ENCODE data around the gene NAA38. TPM values are rescaled to one million over a fixed set of nuclear protein-coding genes. Genes with fewer than 3 reads are reported as not detected.
"Not testable (repeated sequence)": the region's sequence is repeated elsewhere in the genome, so short reads cannot be mapped to it uniquely, and the experiment has no call there.

Gene NAA38
- total RNA-seq, 1 experiment from 2014 or later: 80.8 TPM

GRCh38 chr17:7882068-7882467 lies 24.7 kb upstream of the NAA38 start:
- DNase-seq (ENCODE audit: low read depth): no peak

- no peak for DNase-seq (ENCODE audit: low read depth)
Observed at GRCh38 chr17:7881276-7882054, 24.1 kb upstream of the NAA38 start.

- DNase-seq (ENCODE audit: low read depth): no peak
Observed at GRCh38 chr17:7880076-7880868, 22.9 kb upstream of the NAA38 start.

- DNase-seq (ENCODE audit: low read depth): no peak
Observed at GRCh38 chr17:7878234-7878633, 20.9 kb upstream of the NAA38 start.

- no peak for DNase-seq (ENCODE audit: low read depth)
Observed at GRCh38 chr17:7875804-7876370, 18.5 kb upstream of the NAA38 start.

GRCh38 chr17:7873051-7873450 lies 15.7 kb upstream of the NAA38 start:
- DNase-seq (ENCODE audit: low read depth): no peak

- no peak for DNase-seq (ENCODE audit: low read depth)
Observed at GRCh38 chr17:7867881-7868329, 10.5 kb upstream of the NAA38 start.

GRCh38 chr17:7864995-7865650 lies 7.8 kb upstream of the NAA38 start:
- no peak for DNase-seq (ENCODE audit: low read depth)

- not testable (repeated sequence) for DNase-seq (ENCODE audit: low read depth)
Observed at GRCh38 chr17:7864384-7864783, 7.0 kb upstream of the NAA38 start.

GRCh38 chr17:7862692-7863437 lies 5.5 kb upstream of the NAA38 start:
- DNase-seq (ENCODE audit: low read depth): peak; percentile 55

- DNase-seq (ENCODE audit: low read depth): no peak
Observed at GRCh38 chr17:7859028-7859427, 1.7 kb upstream of the NAA38 start.

- peak; percentile 38 for DNase-seq (ENCODE audit: low read depth)
Observed at GRCh38 chr17:7858522-7858810, 1.1 kb upstream of the NAA38 start.

GRCh38 chr17:7857713-7858521 lies 558 bp upstream of the NAA38 start, which contains the start of gene CYB5D1:
Gene CYB5D1 (plus strand): TSS chr17:7858003. CDS start chr17:7858135, 132 bp downstream.
- DNase-seq (ENCODE audit: low read depth): peak; percentile 94

GRCh38 chr17:7856011-7856810 lies 1.1 kb downstream of the NAA38 start:
- no peak for DNase-seq (ENCODE audit: low read depth)

GRCh38 chr17:7855660-7856010 lies 1.7 kb downstream of the NAA38 start:
- no peak for DNase-seq (ENCODE audit: low read depth)

GRCh38 chr17:7854851-7855659 lies 2.3 kb downstream of the NAA38 start, which contains the start of gene TMEM88:
Gene TMEM88 (plus strand): TSS chr17:7855066. CDS start chr17:7855075, 9 bp downstream.
- DNase-seq (ENCODE audit: low read depth): no peak

- no peak for DNase-seq (ENCODE audit: low read depth)
Observed at GRCh38 chr17:7854078-7854777, 3.1 kb downstream of the NAA38 start.

GRCh38 chr17:7853691-7854038 lies 3.7 kb downstream of the NAA38 start:
- no peak for DNase-seq (ENCODE audit: low read depth)

All from LHCN-M2 (cell line).